Esophagus squamous epithelium (tissue), 5 donors: ENCODE results near the gene DLGAP4. TPM values are rescaled to one million over a fixed set of nuclear protein-coding genes. Genes with fewer than 3 reads are reported as not detected.

Source experiments
- DNase-seq: peaks from one replicate; lab custom pipeline; 2025; lab: John Stamatoyannopoulos, UW
- H3K27ac ChIP-seq, 4 donors: fragments of 200-600 bp; sonication (generic); one replicate each; pipeline ENCODE4 v1.5.1; 2016 to 2019; ENCODE audit warnings: mild to moderate bottlenecking in 1 of 4
- H3K27me3 ChIP-seq, 4 donors: fragments of 200-600 bp; sonication (generic); 1 replicate in 3 of 4; 2 replicates in 1 of 4; pipeline versions ENCODE4 v1.5.1 to v1.6.0; 2017 to 2021; ENCODE audit warnings: antibody characterized with exemption in 1 of 4
- H3K36me3 ChIP-seq, 3 donors: fragments of 200-600 bp; sonication (generic); one replicate each; pipeline ENCODE4 v1.5.1; 2016 to 2019
- H3K4me1 ChIP-seq, 3 donors: fragments of 200-600 bp; sonication (generic); one replicate each; pipeline ENCODE4 v1.5.1; 2017 to 2019
- H3K4me3 ChIP-seq, 4 donors: fragments of 200-600 bp; sonication (generic); 1 replicate in 3 of 4; 2 replicates in 1 of 4; pipeline ENCODE4 v1.5.1; 2016 to 2019; ENCODE audit warnings: mild to moderate bottlenecking in 2 of 4, moderate library complexity in 1 of 4
- H3K9me3 ChIP-seq, 3 donors: fragments of 200-600 bp; sonication (generic); one replicate each; pipeline ENCODE4 v1.5.1; 2016 to 2019
- POLR2A ChIP-seq, 4 donors: fragments of 450-650 bp; IDR thresholded peaks; one replicate each; pipeline ENCODE4 v1.6.1; 2017; ENCODE audit warnings: antibody characterized with exemption in 4 of 4, mild to moderate bottlenecking in 4 of 4, moderate library complexity in 3 of 4
- WGBS, 2 donors: methylation state at CpG; one replicate each; pipeline ENCODE4 v1.1.5; 2018; 5-methylcytosine and 5-hydroxymethylcytosine counted together
- intact Hi-C: fragments of 100-400 bp; cut with DNase I; formaldehyde crosslinking; loops from one replicate; pipeline ENCODE4 v1.15.0; 2022
- total RNA-seq, 4 donors: library from RNA; depleted of rRNA; stranded (reverse); fragments of >200 nt; gene quantifications; one replicate each; pipeline ENCODE4 v1.1.0, GENCODE V29; 2016
- TF ChIP-seq, protein P1 (sequence below), 6 experiments: fragments of 450-650 bp in 4 of 6; fragments of 200-600 bp in 2 of 6; sonication (generic) in 2 of 6; IDR thresholded peaks; one replicate each; pipeline ENCODE4 v1.5.1; 2016 to 2019; ENCODE audit warnings: antibody characterized with exemption in 6 of 6, mild to moderate bottlenecking in 4 of 6, moderate library complexity in 4 of 6
- donor health status: DM: yes; HTN: yes; CAD: no.

Gene DLGAP4
- total RNA-seq, 4 donors from 2014 or later = 9.4 to 40.4 (median 16.4) TPM

DNA sequence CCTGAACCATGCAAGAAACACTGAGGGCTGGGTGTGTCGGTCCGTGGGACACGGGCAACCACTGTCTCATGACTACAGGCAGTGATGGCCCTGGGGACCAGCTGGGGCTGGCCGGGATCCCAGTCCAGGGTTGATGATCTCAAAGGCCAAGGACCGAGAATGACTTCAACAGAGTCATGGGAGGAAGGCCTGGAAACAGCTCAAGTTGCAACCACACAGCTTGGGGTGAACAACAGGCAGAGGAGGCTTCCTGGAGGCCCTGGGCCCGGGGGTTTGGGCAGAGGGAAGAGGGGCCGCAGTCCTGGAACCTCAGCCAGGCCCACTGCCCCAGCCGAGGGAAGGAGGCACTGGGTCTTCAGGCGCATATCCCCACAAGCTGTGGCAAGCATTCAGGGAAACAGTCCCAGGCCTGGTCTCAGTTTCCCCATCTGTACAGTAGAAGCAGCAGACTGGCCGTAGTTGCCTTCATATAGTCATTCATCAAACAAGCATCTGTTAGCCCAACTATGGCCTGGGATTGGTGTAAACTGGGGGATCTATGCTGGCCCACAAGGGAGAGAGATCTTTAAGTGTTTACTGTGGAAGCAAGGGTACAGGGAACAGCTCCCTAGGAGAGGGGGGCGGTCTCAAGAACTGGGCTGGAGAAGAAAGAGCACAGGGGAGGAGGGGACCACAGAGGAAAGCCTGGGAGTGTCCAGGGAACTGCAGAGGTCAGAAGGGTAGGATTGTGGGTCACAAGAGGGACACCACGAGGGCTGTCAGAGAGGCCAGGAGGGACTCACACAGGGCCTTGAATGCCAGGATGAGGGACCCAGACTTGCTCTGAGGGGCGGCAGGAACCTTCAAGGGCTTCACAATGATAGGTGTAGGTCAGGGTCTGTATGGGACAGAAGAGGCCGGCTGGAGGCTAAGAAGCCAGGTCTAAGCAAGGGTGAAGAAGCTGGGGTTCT is 237.3 kb downstream of the DLGAP4 start:
- no peaks in the 10 kb centered on the region for H3K9me3 ChIP-seq
- H3K4me3 ChIP-seq = peak overlapping the region; percentile 56 to 72 (median 68)
- DNase-seq = no peak
- peak overlapping the region; percentile 77 to 94 (median 91) for H3K27ac ChIP-seq
- intact Hi-C loops = loop anchor here (10.0 kb wide), 1 partner anchor 79 kb away; no protein-coding TSS in a partner anchor
- WGBS, 2 donors = 67 to 72% methylated on average over 8 to 10 of the region's 14 CpGs
- peaks cover 11 to 69% (median 25%) of the 10 kb centered on the region in 3 donors for H3K4me1 ChIP-seq
- H3K36me3 ChIP-seq = peaks cover 0 to 32% (median 0%) of the 10 kb centered on the region in 3 donors
- no peak for TF ChIP-seq POLR2A (IDR thresholded peaks at IDR 0.05)
- TF ChIP-seq, protein P1, sequence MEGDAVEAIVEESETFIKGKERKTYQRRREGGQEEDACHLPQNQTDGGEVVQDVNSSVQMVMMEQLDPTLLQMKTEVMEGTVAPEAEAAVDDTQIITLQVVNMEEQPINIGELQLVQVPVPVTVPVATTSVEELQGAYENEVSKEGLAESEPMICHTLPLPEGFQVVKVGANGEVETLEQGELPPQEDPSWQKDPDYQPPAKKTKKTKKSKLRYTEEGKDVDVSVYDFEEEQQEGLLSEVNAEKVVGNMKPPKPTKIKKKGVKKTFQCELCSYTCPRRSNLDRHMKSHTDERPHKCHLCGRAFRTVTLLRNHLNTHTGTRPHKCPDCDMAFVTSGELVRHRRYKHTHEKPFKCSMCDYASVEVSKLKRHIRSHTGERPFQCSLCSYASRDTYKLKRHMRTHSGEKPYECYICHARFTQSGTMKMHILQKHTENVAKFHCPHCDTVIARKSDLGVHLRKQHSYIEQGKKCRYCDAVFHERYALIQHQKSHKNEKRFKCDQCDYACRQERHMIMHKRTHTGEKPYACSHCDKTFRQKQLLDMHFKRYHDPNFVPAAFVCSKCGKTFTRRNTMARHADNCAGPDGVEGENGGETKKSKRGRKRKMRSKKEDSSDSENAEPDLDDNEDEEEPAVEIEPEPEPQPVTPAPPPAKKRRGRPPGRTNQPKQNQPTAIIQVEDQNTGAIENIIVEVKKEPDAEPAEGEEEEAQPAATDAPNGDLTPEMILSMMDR (IDR thresholded peaks at IDR 0.05) = no peak
- peaks cover 0 to 18% (median 0%) of the 10 kb centered on the region in 4 donors for H3K27me3 ChIP-seq

DNA sequence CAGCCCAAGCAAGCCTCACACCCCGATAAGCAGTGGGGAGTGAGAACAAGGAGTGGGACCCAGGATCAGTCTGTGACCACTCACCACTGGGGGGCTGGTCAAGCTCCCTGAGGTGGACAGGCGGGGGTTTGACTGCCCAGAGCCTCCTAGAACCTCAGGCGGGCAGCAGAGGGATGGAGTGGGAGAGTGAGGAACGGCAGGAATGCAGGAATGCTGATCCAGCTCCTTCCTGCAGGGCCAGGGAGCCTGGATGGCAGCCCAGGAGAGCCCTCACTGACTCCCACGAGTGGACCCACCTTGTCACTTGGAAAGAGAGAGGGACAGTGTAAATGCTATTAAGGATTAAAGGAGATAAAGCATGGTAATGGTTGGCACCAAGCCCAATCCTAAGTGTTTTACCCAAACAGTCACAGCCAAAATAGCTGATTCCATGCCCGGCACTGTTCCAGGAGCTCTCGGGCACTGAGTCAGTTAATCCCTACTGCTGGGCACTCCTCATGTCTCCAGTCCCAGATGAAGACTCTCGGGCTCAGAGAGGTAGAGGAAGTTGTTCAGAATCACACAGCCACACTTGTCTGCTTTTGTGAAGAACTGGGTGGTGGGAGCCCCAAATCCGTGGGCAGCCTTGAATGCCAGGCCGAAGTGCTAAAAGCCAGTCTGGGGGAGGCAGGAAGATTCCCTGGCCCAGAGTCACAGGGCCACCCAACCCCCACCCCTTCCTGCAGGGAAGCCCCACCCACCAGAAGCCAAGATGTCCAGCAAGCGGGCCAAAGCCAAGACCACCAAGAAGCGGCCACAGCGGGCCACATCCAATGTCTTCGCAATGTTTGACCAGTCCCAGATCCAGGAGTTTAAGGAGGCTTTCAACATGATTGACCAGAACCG is 238.2 kb downstream of the DLGAP4 start:
- Histone ChIP-seq H3K27ac (peak overlapping the region in 3 of 4 donors; percentile 90 to 94 (median 92)), H3K4me1 (peaks cover 11 to 71% (median 25%) of the 10 kb centered on the region in 3 donors), H3K27me3 (peaks cover 0 to 18% (median 0%) of the 10 kb centered on the region in 4 donors), H3K4me3 (peak overlapping the region in 3 of 4 donors; percentile 66 to 72 (median 71)), H3K36me3 (peaks cover 0 to 38% (median 0%) of the 10 kb centered on the region in 3 donors), H3K9me3 (no peaks in the 10 kb centered on the region)
- intact Hi-C loops = loop anchor here (10.0 kb wide), 1 partner anchor 80 kb away; no protein-coding TSS in a partner anchor
- no peak for TF ChIP-seq POLR2A (IDR thresholded peaks at IDR 0.05)
- TF ChIP-seq, protein P1 (IDR thresholded peaks at IDR 0.05) = no peak
- DNase-seq = no peak
- 53 to 55% methylated on average over 7 to 12 of the region's 15 CpGs for WGBS, 2 donors

DNA sequence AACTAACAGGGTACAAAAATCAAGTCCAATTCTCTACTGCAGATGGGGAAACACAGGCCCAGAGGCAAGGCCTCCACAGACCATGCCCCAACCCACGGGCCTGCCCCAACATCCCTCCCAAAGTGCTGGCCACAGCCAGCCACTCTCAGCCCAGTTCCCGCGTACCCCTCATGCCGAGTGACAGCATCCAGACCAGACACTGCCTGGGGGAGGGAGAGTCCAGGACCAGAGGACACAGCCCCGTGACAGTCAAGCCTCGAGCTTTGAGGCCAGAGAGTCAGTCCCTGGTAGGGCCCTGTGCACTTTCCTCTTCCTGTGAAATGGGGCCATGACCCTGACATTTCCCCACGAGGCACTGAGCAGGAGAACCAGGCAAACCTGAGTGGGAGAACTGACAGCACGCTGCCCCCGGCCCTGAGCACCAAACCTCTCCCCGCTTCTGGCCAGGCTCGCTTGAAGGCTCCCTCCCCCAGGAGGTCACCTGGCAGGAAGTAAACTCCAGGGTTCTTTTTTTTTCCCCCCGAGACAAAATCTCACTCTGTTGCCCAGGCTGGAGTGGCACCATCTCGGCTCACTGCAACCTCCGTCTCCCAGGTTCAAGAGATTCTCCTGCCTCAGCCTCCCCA is 240.1 kb downstream of the DLGAP4 start:
- no peak overlapping the region for H3K4me3 ChIP-seq
- TF ChIP-seq POLR2A (IDR thresholded peaks at IDR 0.05) = no peak
- TF ChIP-seq, protein P1 (IDR thresholded peaks at IDR 0.05) = no peak

DNA sequence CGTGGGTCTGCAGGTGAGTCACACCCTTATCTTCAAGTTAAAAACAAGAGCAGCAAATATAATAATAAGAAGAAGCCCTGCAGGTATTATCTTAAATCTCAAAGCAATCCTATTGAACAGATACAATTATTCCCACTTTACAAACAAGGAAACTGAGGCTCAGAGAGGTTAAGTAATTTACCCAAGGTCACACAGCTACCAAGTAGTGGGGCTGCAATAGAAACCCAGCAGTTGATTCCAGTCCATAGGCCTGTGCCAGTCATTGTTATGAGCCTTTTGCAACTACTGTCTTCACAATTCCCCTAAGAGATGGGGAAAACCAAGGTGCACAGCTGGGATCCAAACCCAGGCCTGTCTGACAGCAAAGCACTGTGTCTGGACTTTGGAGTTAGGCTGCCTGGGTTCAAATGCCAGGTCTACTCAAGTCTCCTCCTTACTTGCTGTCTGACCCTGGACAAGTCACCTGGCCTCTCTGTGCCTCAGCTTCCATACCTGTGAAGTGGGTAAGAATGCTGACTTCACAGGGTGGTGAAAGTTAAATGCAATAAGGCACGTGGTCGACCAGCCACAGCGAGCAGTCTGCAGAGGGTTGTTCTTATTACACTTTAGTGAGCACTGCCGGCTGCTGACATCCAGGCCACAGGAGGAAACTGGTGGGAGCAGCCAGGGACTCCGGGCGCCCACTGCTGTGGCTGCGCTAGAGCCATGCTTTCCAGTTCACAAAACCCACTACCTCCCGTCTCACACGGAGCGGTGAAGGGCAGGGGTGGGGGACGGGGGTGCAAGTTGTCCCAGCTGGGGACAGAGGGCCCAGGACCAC is 241.3 kb downstream of the DLGAP4 start:
- Histone ChIP-seq H3K9me3 (no peaks in the 10 kb centered on the region), H3K27ac (no peak overlapping the region), H3K27me3 (no peaks in the 10 kb centered on the region), H3K4me3 (no peak overlapping the region), H3K36me3 (peaks cover 0 to 38% (median 0%) of the 10 kb centered on the region in 3 donors), H3K4me1 (peaks cover 10 to 75% (median 35%) of the 10 kb centered on the region in 3 donors)
- no peak for TF ChIP-seq POLR2A (IDR thresholded peaks at IDR 0.05)
- TF ChIP-seq, protein P1 (IDR thresholded peaks at IDR 0.05) = no peak
- intact Hi-C loops = loop anchor here (10.0 kb wide), 1 partner anchor 83 kb away; no protein-coding TSS in a partner anchor
- no peak for DNase-seq
- WGBS, 2 donors = 44 to 53% methylated on average over 2 to 4 of the region's 12 CpGs

More for the DNA sequence above, 240.1 kb downstream of the DLGAP4 start:
- no peak for DNase-seq
- 73 to 79% methylated on average over 6 to 9 of the region's 14 CpGs for WGBS, 2 donors
- Histone ChIP-seq H3K27ac (peak overlapping the region in 2 of 4 donors; percentile 49 to 92), H3K9me3 (no peaks in the 10 kb centered on the region), H3K27me3 (peaks cover 0 to 8% (median 0%) of the 10 kb centered on the region in 4 donors), H3K4me1 (peaks cover 11 to 79% (median 32%) of the 10 kb centered on the region in 3 donors), H3K36me3 (peaks cover 0 to 38% (median 0%) of the 10 kb centered on the region in 3 donors)
- intact Hi-C loops = loop anchor here (10.0 kb wide), 1 partner anchor 81 kb away; no protein-coding TSS in a partner anchor
